Measurements from ENCODE around the gene WDR70. TPM values are rescaled to one million over a fixed set of nuclear protein-coding genes. Genes with fewer than 3 reads are reported as not detected.

The WDR70 gene
- polyA plus RNA-seq, 1 of the 3 experiments (the other 2 are of a cell fraction): 14.2 TPM

DNA sequence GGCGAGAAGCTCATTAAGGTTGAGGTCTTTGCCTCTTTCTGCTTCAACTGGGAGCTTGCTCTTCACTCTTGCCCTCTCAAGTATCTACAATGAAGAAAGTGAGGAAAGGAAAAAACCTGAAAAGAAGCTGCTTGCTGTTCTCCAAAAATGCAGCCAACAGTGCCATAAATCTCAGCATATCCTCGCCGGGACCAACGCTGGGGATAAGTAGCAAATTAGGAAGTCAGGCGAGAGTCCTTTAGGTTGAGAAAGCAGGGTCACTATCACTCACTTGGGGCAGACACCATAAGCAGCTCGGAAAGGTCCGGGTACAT lies 8.6 kb upstream of the WDR70 start (continued):
- TF ChIP-seq, protein P1, sequence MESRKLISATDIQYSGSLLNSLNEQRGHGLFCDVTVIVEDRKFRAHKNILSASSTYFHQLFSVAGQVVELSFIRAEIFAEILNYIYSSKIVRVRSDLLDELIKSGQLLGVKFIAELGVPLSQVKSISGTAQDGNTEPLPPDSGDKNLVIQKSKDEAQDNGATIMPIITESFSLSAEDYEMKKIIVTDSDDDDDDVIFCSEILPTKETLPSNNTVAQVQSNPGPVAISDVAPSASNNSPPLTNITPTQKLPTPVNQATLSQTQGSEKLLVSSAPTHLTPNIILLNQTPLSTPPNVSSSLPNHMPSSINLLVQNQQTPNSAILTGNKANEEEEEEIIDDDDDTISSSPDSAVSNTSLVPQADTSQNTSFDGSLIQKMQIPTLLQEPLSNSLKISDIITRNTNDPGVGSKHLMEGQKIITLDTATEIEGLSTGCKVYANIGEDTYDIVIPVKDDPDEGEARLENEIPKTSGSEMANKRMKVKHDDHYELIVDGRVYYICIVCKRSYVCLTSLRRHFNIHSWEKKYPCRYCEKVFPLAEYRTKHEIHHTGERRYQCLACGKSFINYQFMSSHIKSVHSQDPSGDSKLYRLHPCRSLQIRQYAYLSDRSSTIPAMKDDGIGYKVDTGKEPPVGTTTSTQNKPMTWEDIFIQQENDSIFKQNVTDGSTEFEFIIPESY (IDR thresholded peaks at IDR 0.05; ENCODE audit: borderline replicate concordance, low read depth): no peak
- no peak for TF ChIP-seq FOXJ3 (CRISPR knock-in tag; IDR thresholded peaks at IDR 0.05)
- TF ChIP-seq, protein P2, sequence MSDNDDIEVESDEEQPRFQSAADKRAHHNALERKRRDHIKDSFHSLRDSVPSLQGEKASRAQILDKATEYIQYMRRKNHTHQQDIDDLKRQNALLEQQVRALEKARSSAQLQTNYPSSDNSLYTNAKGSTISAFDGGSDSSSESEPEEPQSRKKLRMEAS (IDR thresholded peaks at IDR 0.05; ENCODE audit: low read depth): no peak

DNA sequence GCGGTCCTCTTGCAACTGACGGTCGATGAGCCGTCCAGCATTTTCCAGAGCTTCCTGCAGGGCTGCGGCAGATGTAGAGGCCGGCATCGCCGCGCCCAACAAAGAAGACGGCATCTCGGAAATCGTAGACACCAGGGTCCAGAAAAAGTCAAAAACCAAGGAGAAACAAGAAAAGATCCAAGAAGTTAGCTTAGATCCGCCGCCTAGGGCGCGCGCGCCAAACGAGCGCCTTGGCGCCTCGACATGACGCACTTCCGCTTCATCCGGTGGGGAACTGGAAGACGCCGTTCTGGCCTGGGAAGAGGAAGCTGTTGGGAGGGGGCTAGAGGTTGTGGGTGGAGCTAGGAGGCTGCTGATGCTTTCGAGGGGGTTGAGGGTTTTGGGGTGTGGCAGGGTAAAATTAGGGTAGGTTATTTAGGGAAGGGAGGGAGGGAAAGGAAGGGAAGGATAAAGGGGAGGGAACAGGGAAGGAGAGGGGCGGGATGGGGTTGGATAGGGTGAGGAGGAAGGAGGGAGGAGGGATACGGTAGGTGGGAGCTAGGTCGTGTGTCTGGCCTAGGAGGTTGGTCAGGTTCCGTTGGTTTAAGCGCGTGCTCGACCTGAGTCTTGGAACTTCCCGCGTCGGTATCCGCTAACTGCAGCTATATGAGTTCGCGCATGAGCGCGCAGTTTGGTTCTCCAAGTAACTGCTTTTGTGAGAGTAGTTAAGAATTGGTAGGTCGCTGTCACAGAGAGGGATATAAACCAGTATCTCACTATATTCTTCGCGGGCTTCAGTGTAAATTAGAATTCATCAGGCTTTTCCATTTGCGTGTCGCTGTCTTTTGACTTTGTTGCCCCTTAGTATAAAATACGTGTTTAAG lies 8.0 kb upstream of the WDR70 start, which contains the start of gene NUP155:
Gene NUP155, minus strand, starts transcription at position 243 of the 863 bp plus-strand sequence. Its CDS starts 129 bp downstream, at position 114.
- peak within 1 kb of the TSS; percentile 84 for H2AFZ ChIP-seq (ENCODE audit: low read depth)
- TF ChIP-seq YY1 (IDR thresholded peaks at IDR 0.05; ENCODE audit: low read depth): peak; percentile 34; the same call in 1 of the 2 replicates
- peak; percentile 95 for TF ChIP-seq GABPA (IDR thresholded peaks at IDR 0.05; ENCODE audit: low read depth)
- TF ChIP-seq, protein P3, sequence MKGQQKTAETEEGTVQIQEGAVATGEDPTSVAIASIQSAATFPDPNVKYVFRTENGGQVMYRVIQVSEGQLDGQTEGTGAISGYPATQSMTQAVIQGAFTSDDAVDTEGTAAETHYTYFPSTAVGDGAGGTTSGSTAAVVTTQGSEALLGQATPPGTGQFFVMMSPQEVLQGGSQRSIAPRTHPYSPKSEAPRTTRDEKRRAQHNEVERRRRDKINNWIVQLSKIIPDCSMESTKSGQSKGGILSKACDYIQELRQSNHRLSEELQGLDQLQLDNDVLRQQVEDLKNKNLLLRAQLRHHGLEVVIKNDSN (IDR thresholded peaks at IDR 0.05; ENCODE audit: borderline replicate concordance, low read depth): no peak
- TF ChIP-seq RAD21 (IDR thresholded peaks at IDR 0.05; ENCODE audit: low read length): no peak
- TF ChIP-seq GATA2 (CRISPR knock-in tag; IDR thresholded peaks at IDR 0.05): no peak
- peak; percentile 59 for TF ChIP-seq MXI1 (IDR thresholded peaks at IDR 0.05; ENCODE audit: low read depth, low read length)
- peak; percentile 87 for TF ChIP-seq POLR2AphosphoS5 (IDR thresholded peaks at IDR 0.05; ENCODE audit: low read depth, low read length)
- TF ChIP-seq RCOR1 (IDR thresholded peaks at IDR 0.05; ENCODE audit: low read length): no peak
- TF ChIP-seq, protein P1 (IDR thresholded peaks at IDR 0.05; ENCODE audit: borderline replicate concordance, low read depth): no peak
- TF ChIP-seq TAF1 (IDR thresholded peaks at IDR 0.05; ENCODE audit: borderline replicate concordance, low read depth, low read length): peak; percentile 56
- TF ChIP-seq TEAD4 (IDR thresholded peaks at IDR 0.05; ENCODE audit: borderline replicate concordance, insufficient read depth): no peak
- TF ChIP-seq, protein P2 (IDR thresholded peaks at IDR 0.05; ENCODE audit: low read depth): peak; percentile 96
- TF ChIP-seq SMC3 (IDR thresholded peaks at IDR 0.05; ENCODE audit: low read depth, low read length): no peak
- TF ChIP-seq EZH2phosphoT487 (IDR thresholded peaks at IDR 0.05; ENCODE audit: borderline replicate concordance, low read depth): no peak
- TF ChIP-seq, protein P4, sequence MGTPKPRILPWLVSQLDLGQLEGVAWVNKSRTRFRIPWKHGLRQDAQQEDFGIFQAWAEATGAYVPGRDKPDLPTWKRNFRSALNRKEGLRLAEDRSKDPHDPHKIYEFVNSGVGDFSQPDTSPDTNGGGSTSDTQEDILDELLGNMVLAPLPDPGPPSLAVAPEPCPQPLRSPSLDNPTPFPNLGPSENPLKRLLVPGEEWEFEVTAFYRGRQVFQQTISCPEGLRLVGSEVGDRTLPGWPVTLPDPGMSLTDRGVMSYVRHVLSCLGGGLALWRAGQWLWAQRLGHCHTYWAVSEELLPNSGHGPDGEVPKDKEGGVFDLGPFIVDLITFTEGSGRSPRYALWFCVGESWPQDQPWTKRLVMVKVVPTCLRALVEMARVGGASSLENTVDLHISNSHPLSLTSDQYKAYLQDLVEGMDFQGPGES (IDR thresholded peaks at IDR 0.05; ENCODE audit: low read depth, low read length): no peak
- peak; percentile 27; the same call in 1 of the 2 replicates for TF ChIP-seq SIN3A (IDR thresholded peaks at IDR 0.05; ENCODE audit: borderline replicate concordance, low read depth, low read length)
- no peak for TF ChIP-seq RXRA (IDR thresholded peaks at IDR 0.05; ENCODE audit: borderline replicate concordance, low read depth)
- peak; percentile 72 for TF ChIP-seq ELF1 (IDR thresholded peaks at IDR 0.05)
- TF ChIP-seq CHD2 (IDR thresholded peaks at IDR 0.05; ENCODE audit: low read length, partially characterized antibody): peak; percentile 24
- peak within 1 kb of the TSS; percentile 65 to 66 for H3K27ac ChIP-seq (ENCODE audit: low read depth in 2 of 2, low read length in 1 of 2)
- H4K20me1 ChIP-seq (ENCODE audit: insufficient read depth): no peaks in the 10 kb centered on the region; the same call in 1 of the 2 replicates
- H3F3A ChIP-seq (replicated peaks; ENCODE audit: insufficient read depth): peaks cover 15% of the 10 kb centered on the region
- H3K4me2 ChIP-seq: peak within 1 kb of the TSS; percentile 95
- peaks cover 0 to 4% of the 10 kb centered on the region in 2 experiments for H3K36me3 ChIP-seq (replicated peaks in 1 of 2; ENCODE audit: control insufficient read depth in 1 of 2, insufficient read depth in 2 of 2, low read length in 1 of 2)
- H3K79me2 ChIP-seq (ENCODE audit: insufficient read depth): peaks cover 48% of the 10 kb centered on the region
- WGBS (ENCODE audit: low lambda C conversion rate): 6% methylated on average over 46 of the region's 49 CpGs
- CTCF ChIA-PET: interaction anchor here (1.3 kb wide), 1 partner anchor 42 kb away, joined by 5 read pairs; no protein-coding TSS in a partner anchor
- H3K4me3 ChIP-seq (ENCODE audit: low read depth in 2 of 2, low read length in 1 of 2): peak within 1 kb of the TSS; percentile 79 to 83
- H3K9me3 ChIP-seq: no peaks in the 10 kb centered on the region
- H3K9ac ChIP-seq: peak within 1 kb of the TSS; percentile 88
- POLR2A ChIA-PET: interaction anchor here (0.8 to 2.1 kb wide), 3 partner anchors 8 to 494 kb away, joined by 3 to 24 read pairs (median 6); partner anchors contain the start of genes CPLANE1, NIPBL and WDR70
- H3K4me1 ChIP-seq (ENCODE audit: control insufficient read depth in 1 of 2, insufficient read depth in 2 of 2, low read depth in 1 of 2, low read length in 1 of 2): peaks cover 2 to 11% of the 10 kb centered on the region in 2 experiments; a peak in 3 of 4 replicates
- peak; percentile 90 for DNase-seq
- H3K27me3 ChIP-seq (ENCODE audit: insufficient read depth): no peaks in the 10 kb centered on the region
- H3K9me2 ChIP-seq: no peaks in the 10 kb centered on the region
